Heart left ventricle (tissue), 16 donors: ENCODE results near the gene AKAP13. TPM values are rescaled to one million over a fixed set of nuclear protein-coding genes. Genes with fewer than 3 reads are reported as not detected.

Experiments used
- ATAC-seq, 4 donors: fragments of 200-7000 bp; cut with Tn5 transposase; one replicate each; pipeline ENCODE4 v1.9.1; 2020 to 2022; ENCODE audit warnings: moderate library complexity in 4 of 4, mild to moderate bottlenecking in 3 of 4, moderate number of reproducible peaks in 1 of 4
- DNase-seq, 5 donors: peaks; one replicate each; pipeline ENCODE4 v3.0.0-alpha.2; 2020
- H3K27ac ChIP-seq, 12 donors: fragments of 200-600 bp; sonication (generic) in 4 of 12; one replicate each; pipeline versions ENCODE4 v1.5.0 to v1.8.0; 2016 to 2022; ENCODE audit warnings: mild to moderate bottlenecking in 2 of 12
- H3K27me3 ChIP-seq, 9 donors: fragments of 200-600 bp; sonication (generic) in 2 of 9; one replicate each; pipeline versions ENCODE4 v1.5.1 to v1.8.0; 2016 to 2022; ENCODE audit warnings: mild to moderate bottlenecking in 3 of 9
- H3K36me3 ChIP-seq, 9 donors: fragments of 200-600 bp; sonication (generic) in 2 of 9; one replicate each; pipeline versions ENCODE4 v1.5.0 to v1.8.0; 2018 to 2022; ENCODE audit warnings: mild to moderate bottlenecking in 2 of 9
- H3K4me1 ChIP-seq, 12 donors: fragments of 200-600 bp; sonication (generic) in 4 of 12; one replicate each; pipeline versions ENCODE4 v1.5.0 to v1.8.0; 2016 to 2022; ENCODE audit warnings: mild to moderate bottlenecking in 3 of 12
- H3K4me3 ChIP-seq, 12 donors: fragments of 200-600 bp; sonication (generic) in 4 of 12; one replicate each; pipeline versions ENCODE4 v1.5.0 to v1.8.0; 2017 to 2022; ENCODE audit warnings: mild to moderate bottlenecking in 9 of 12, moderate library complexity in 4 of 12
- H3K9me3 ChIP-seq, 12 donors: fragments of 200-600 bp; sonication (generic) in 4 of 12; one replicate each; pipeline versions ENCODE4 v1.5.0 to v1.8.0; 2016 to 2022; ENCODE audit warnings: mild to moderate bottlenecking in 1 of 12
- CTCF ChIP-seq, 12 donors: fragments of 200-600 bp; sonication (generic) in 4 of 12; IDR thresholded peaks; one replicate each; pipeline versions ENCODE4 v1.5.0 to v1.8.0; 2018 to 2022; ENCODE audit warnings: antibody characterized with exemption in 12 of 12, mild to moderate bottlenecking in 5 of 12
- POLR2A ChIP-seq, 2 donors: fragments of 450-650 bp; IDR thresholded peaks; one replicate each; pipeline ENCODE4 v1.6.1; 2017; ENCODE audit warnings: antibody characterized with exemption in 2 of 2, mild to moderate bottlenecking in 2 of 2, moderate library complexity in 2 of 2
- WGBS, 4 donors: extraction: QIAGEN DNeasy Blood & Tissue Kit in 2 of 4; methylation state at CpG; one replicate each; pipeline versions ENCODE4 v1.1.5 to v1.1.7; 2013 to 2018; 5-methylcytosine and 5-hydroxymethylcytosine counted together
- intact Hi-C, 10 donors: fragments of 100-400 bp; cut with DNase I; formaldehyde crosslinking; loops; one replicate each; pipeline versions ENCODE4 v1.11.1 to v1.14.2; 2022
- polyA plus RNA-seq, 2 donors: library from polyadenylated mRNA; stranded (reverse); fragments of 200-250 nt; gene quantifications; one replicate each; pipeline ENCODE4 v1.2.3, GENCODE V29; 2013
- total RNA-seq, 9 donors: library from RNA; depleted of rRNA in 2 of 9; stranded (reverse); fragments of >200 nt in 2 of 9; fragmentation: NEBNext Ultra II Directional in 3 of 9; extraction: Animal tissue kit (Norgen Biotek cat#: 25700) in 3 of 9; gene quantifications; one replicate each; pipeline versions ENCODE4 v1.1.0 to v1.2.4, GENCODE V29; 2016 to 2023
- donor health status: ischemic (EF 13 %, LVEDD 7.1; RV severe dilation, severe dysfunction).
- donor health status: healthy with polysubstance abuse.
- donor health status: DM: no; HTN: yes; CAD: no.
- donor health status: DM: no; HTN: no; CAD: no.
- donor health status: ischemic (EF 25% LVEDD 6.9; RV normal size, moderate dysfunction).
- donor health status: ischemic (EF 25% LVEDD 5.7; RV mildly dilated, moderate dysfunction).
- donor health status: healthy.
- donor health status: DM: yes; HTN: yes; CAD: no.
- donor health status: ischemic (EF 35%, LVEDD 5.7; RV mildly dilated, moderate dysfunction).
- donor health status: nonischemic (EF 11% LVEDD 7.7; RV severe dilation, severe dysfunction).
- donor health status: DM: yes; HTN: yes; CAD: no.
- donor health status: PGD.
- donor health status: ischemic (EF 29% LVEDD 5.4; RV normal size, mild dysfunction).
- donor health status: nonischemic (EF 23%, LVEDD 6.1; RV moderate dilation, normal function).

AKAP13 gene
- total and polyA plus RNA-seq, 11 donors, result 124 to 598 (median 340) TPM

GRCh38 chr15:85427286-85428028 lies 47.1 kb downstream of the AKAP13 start:
- intact Hi-C loops, result no loop called here
- H3K4me1 ChIP-seq, result peaks cover 4 to 97% (median 70%) of the 10 kb centered on the region in 12 donors
- TF ChIP-seq CTCF (IDR thresholded peaks at IDR 0.05), result no peak
- no peak for TF ChIP-seq POLR2A (IDR thresholded peaks at IDR 0.05)

GRCh38 chr15:85429522-85429921 lies 49.1 kb downstream of the AKAP13 start:
- Histone ChIP-seq H3K4me1 (peaks cover 0 to 87% (median 55%) of the 10 kb centered on the region in 12 donors), H3K4me3 (no peak overlapping the region), H3K36me3 (no peaks in the 10 kb centered on the region), H3K9me3 (no peaks in the 10 kb centered on the region), H3K27me3 (no peaks in the 10 kb centered on the region), H3K27ac (no peak overlapping the region)
- TF ChIP-seq POLR2A (IDR thresholded peaks at IDR 0.05) (no peak), CTCF (IDR thresholded peaks at IDR 0.05) (no peak)
- no peak for DNase-seq
- ATAC-seq, result peak in 3 of 4 donors; percentile 23 to 48 (median 27)
- WGBS, 4 donors, result 57 to 84% (median 74%) methylated on average over 3 of the region's 3 CpGs
- intact Hi-C loops, result no loop called here

More at GRCh38 chr15:85427286-85428028, 47.1 kb downstream of the AKAP13 start:
- WGBS, 4 donors, result 85 to 91% (median 88%) methylated on average over 5 of the region's 5 CpGs
- Histone ChIP-seq H3K27me3 (no peaks in the 10 kb centered on the region), H3K9me3 (no peaks in the 10 kb centered on the region), H3K36me3 (no peaks in the 10 kb centered on the region), H3K27ac (no peak overlapping the region), H3K4me3 (no peak overlapping the region)
- DNase-seq (no peak), ATAC-seq (no peak)

GRCh38 chr15:85430406-85431204 lies 50.2 kb downstream of the AKAP13 start:
- no peaks in the 10 kb centered on the region for H3K27me3 ChIP-seq
- no peaks in the 10 kb centered on the region for H3K9me3 ChIP-seq
- 60 to 70% (median 61%) methylated on average over 6 of the region's 6 CpGs for WGBS, 4 donors
- no peaks in the 10 kb centered on the region for H3K36me3 ChIP-seq
- DNase-seq, result no peak
- peak overlapping the region in 1 of 12 donors; percentile 2 for H3K27ac ChIP-seq
- TF ChIP-seq POLR2A (IDR thresholded peaks at IDR 0.05) (no peak), CTCF (IDR thresholded peaks at IDR 0.05) (no peak)
- peak in 1 of 4 donors; percentile 12 for ATAC-seq
- no peak overlapping the region for H3K4me3 ChIP-seq
- peaks cover 0 to 76% (median 47%) of the 10 kb centered on the region in 12 donors for H3K4me1 ChIP-seq
- intact Hi-C loops, result no loop called here

GRCh38 chr15:85439996-85440395 lies 59.6 kb downstream of the AKAP13 start:
- H3K27ac ChIP-seq, result peak overlapping the region in 2 of 12 donors; percentile 0 to 38
- no peaks in the 10 kb centered on the region for H3K9me3 ChIP-seq
- H3K27me3 ChIP-seq, result no peaks in the 10 kb centered on the region
- H3K4me1 ChIP-seq, result peaks cover 4 to 48% (median 40%) of the 10 kb centered on the region in 12 donors
- intact Hi-C loops, result no loop called here
- no peak for TF ChIP-seq CTCF (IDR thresholded peaks at IDR 0.05)
- no peak for TF ChIP-seq POLR2A (IDR thresholded peaks at IDR 0.05)
- H3K36me3 ChIP-seq, result no peaks in the 10 kb centered on the region
- ATAC-seq (no peak), DNase-seq (no peak)
- H3K4me3 ChIP-seq, result no peak overlapping the region
